H9 (cell line): ENCODE measurements around the gene WAC. TPM values are rescaled to one million over a fixed set of nuclear protein-coding genes. Genes with fewer than 3 reads are reported as not detected.

Experiments
- DNase-seq: peaks from one replicate; pipeline ENCODE4 v3.0.0-alpha.2; 2017
- H2AFZ ChIP-seq: one replicate; pipeline ENCODE4 v1.6.1; 2013; ENCODE audit warnings: mild to moderate bottlenecking, low read length, control low read depth, moderate library complexity
- H2AK5ac ChIP-seq: 2 replicates; pipeline ENCODE4 v1.6.1; 2013; ENCODE audit warnings: low read length, control low read depth, mixed read lengths; ENCODE audit not compliant: insufficient read length
- H2BK120ac ChIP-seq: one replicate; pipeline ENCODE4 v1.6.1; 2013; ENCODE audit warnings: low read depth, mild to moderate bottlenecking, low read length, control low read depth, inconsistent platforms; ENCODE audit not compliant: poor library complexity, severe bottlenecking
- H2BK12ac ChIP-seq: 2 replicates; pipeline ENCODE4 v1.6.1; 2013; ENCODE audit warnings: low read length, control low read depth, mixed read lengths, low read depth; ENCODE audit not compliant: insufficient read length
- H2BK15ac ChIP-seq: 2 replicates; pipeline ENCODE4 v1.6.1; 2013; ENCODE audit warnings: low read depth, low read length, control low read depth
- H2BK20ac ChIP-seq: one replicate; pipeline ENCODE4 v1.6.1; 2013; ENCODE audit warnings: low read depth, mild to moderate bottlenecking, low read length, control low read depth, inconsistent platforms; ENCODE audit not compliant: poor library complexity, severe bottlenecking
- H2BK5ac ChIP-seq: 2 replicates; pipeline ENCODE4 v1.6.1; 2013; ENCODE audit warnings: low read length, control low read depth, mixed read lengths; ENCODE audit not compliant: insufficient read length
- H3K14ac ChIP-seq: 2 replicates; pipeline ENCODE4 v1.6.1; 2013; ENCODE audit warnings: low read length, control low read depth; ENCODE audit not compliant: insufficient read depth
- H3K18ac ChIP-seq: 2 replicates; pipeline ENCODE4 v1.6.1; 2013; ENCODE audit warnings: low read depth, mild to moderate bottlenecking, mixed read lengths, low read length, control low read depth; ENCODE audit not compliant: insufficient read length
- H3K23ac ChIP-seq: 2 replicates; pipeline ENCODE4 v1.6.1; 2013; ENCODE audit warnings: low read length, control low read depth, mixed read lengths, low read depth; ENCODE audit not compliant: insufficient read length
- H3K23me2 ChIP-seq: 2 replicates; pipeline ENCODE4 v1.6.1; 2013; ENCODE audit warnings: low read depth, mild to moderate bottlenecking, mixed read lengths, low read length, control low read depth; ENCODE audit not compliant: insufficient read length, poor library complexity, severe bottlenecking
- H3K27ac ChIP-seq: 2 replicates; pipeline ENCODE4 v1.5.1; 2013; ENCODE audit warnings: low read length, control low read depth, mixed read lengths, low read depth; ENCODE audit not compliant: insufficient read length
- H3K27me3 ChIP-seq: 2 replicates; pipeline ENCODE4 v1.6.1; 2013; ENCODE audit warnings: low read length, control low read depth, inconsistent platforms; ENCODE audit not compliant: insufficient read depth
- H3K4ac ChIP-seq: 2 replicates; pipeline ENCODE4 v1.6.1; 2013; ENCODE audit warnings: low read depth, mild to moderate bottlenecking, control low read depth, inconsistent platforms, low read length, moderate library complexity
- H3K4me1 ChIP-seq: 2 replicates; pipeline ENCODE4 v1.6.1; 2013; ENCODE audit warnings: low read length, control low read depth, inconsistent platforms; ENCODE audit not compliant: insufficient read depth
- H3K4me2 ChIP-seq: 2 replicates; pipeline ENCODE4 v1.6.1; 2013; ENCODE audit warnings: low read length, control low read depth, mixed read lengths; ENCODE audit not compliant: insufficient read length, insufficient read depth
- H3K56ac ChIP-seq: 2 replicates; pipeline ENCODE4 v1.6.1; 2013; ENCODE audit warnings: low read depth, mild to moderate bottlenecking, mixed read lengths, low read length, control low read depth; ENCODE audit not compliant: insufficient read length
- H3K79me1 ChIP-seq: 2 replicates; pipeline ENCODE4 v1.6.1; 2013; ENCODE audit warnings: low read depth, mild to moderate bottlenecking, moderate library complexity, low read length, control low read depth, inconsistent platforms; ENCODE audit not compliant: insufficient read depth, poor library complexity, severe bottlenecking
- H3K79me2 ChIP-seq: 2 replicates; pipeline ENCODE4 v1.6.1; 2013; ENCODE audit warnings: low read length, control low read depth, inconsistent platforms; ENCODE audit not compliant: insufficient read depth
- H3K9ac ChIP-seq: 2 replicates; pipeline ENCODE4 v1.6.1; 2013; ENCODE audit warnings: low read length, control low read depth, mixed read lengths; ENCODE audit not compliant: insufficient read length; ENCODE audit errors: extremely low read depth
- H3K9me3 ChIP-seq: one replicate; pipeline ENCODE4 v1.6.1; 2013; ENCODE audit warnings: low read depth, low read length, inconsistent platforms; ENCODE audit not compliant: control insufficient read depth
- H3T11ph ChIP-seq: one replicate; pipeline ENCODE4 v1.6.1; 2013; ENCODE audit warnings: mild to moderate bottlenecking, low read length, control low read depth, inconsistent platforms
- H4K20me1 ChIP-seq: one replicate; pipeline ENCODE4 v1.6.1; 2013; ENCODE audit not compliant: control insufficient read depth, insufficient read length, insufficient read depth
- H4K5ac ChIP-seq: 2 replicates; pipeline ENCODE4 v1.6.1; 2013; ENCODE audit warnings: low read depth, mild to moderate bottlenecking, mixed read lengths, low read length, control low read depth; ENCODE audit not compliant: insufficient read length
- H4K8ac ChIP-seq: replicated peaks from 2 replicates; pipeline ENCODE4 v1.6.1; 2013; ENCODE audit warnings: low read length, control low read depth, mixed read lengths, low read depth; ENCODE audit not compliant: insufficient read length
- H4K91ac ChIP-seq: 2 replicates; pipeline ENCODE4 v1.6.1; 2013; ENCODE audit warnings: low read depth, mild to moderate bottlenecking, moderate library complexity, mixed read lengths, low read length, control low read depth; ENCODE audit not compliant: insufficient read length
- H3K27ac Mint-ChIP-seq, 3 experiments: 2 replicates in 2 of 3; 3 replicates in 1 of 3; pipeline ENCODE4 v1.8.0; 2020 to 2021; ENCODE audit warnings: mixed read lengths in 3 of 3, mild to moderate bottlenecking in 1 of 3, moderate library complexity in 1 of 3
- H3K27me3 Mint-ChIP-seq: 2 replicates; pipeline ENCODE4 v1.8.0; 2021; ENCODE audit warnings: low read depth, mild to moderate bottlenecking, moderate library complexity, mixed read lengths
- H3K36me3 Mint-ChIP-seq, 3 experiments: 2 replicates in 2 of 3; 3 replicates in 1 of 3; pipeline ENCODE4 v1.8.0; 2020 to 2021; ENCODE audit warnings: low read depth in 3 of 3, mixed read lengths in 3 of 3; ENCODE audit not compliant: insufficient read depth in 1 of 3
- H3K4me1 Mint-ChIP-seq, 2 experiments: 2 replicates each; pipeline ENCODE4 v1.8.0; 2020; ENCODE audit warnings: mixed read lengths in 2 of 2
- H3K4me3 Mint-ChIP-seq, 2 experiments: 2 replicates in 1 of 2; 3 replicates in 1 of 2; pipeline ENCODE4 v1.8.0; 2020 to 2021; ENCODE audit warnings: mild to moderate bottlenecking in 2 of 2, mixed read lengths in 2 of 2, moderate library complexity in 1 of 2
- H3K9me3 Mint-ChIP-seq, 2 experiments: 2 replicates in 1 of 2; 3 replicates in 1 of 2; pipeline ENCODE4 v1.8.0; 2020; ENCODE audit warnings: mild to moderate bottlenecking in 2 of 2, mixed read lengths in 2 of 2, moderate library complexity in 1 of 2
- WGBS: extraction: QIAGEN DNeasy Blood & Tissue Kit; methylation state at CpG from one replicate; pipeline ENCODE4 v1.1.7; 2013; ENCODE audit warnings: missing lambda C conversion rate, low lambda C conversion rate, mixed read lengths; ENCODE audit not compliant: insufficient read length; ENCODE audit errors: extremely low coverage; 5-methylcytosine and 5-hydroxymethylcytosine counted together
- total RNA-seq: library from RNA; stranded (reverse); gene quantifications from 2 replicates; pipeline ENCODE4 v1.2.1, GENCODE V29; 2021
- TF ChIP-seq, protein P1 (sequence below): fragments of 200-600 bp; sonication (generic); conservative IDR thresholded peaks from 3 replicates; pipeline ENCODE4 v1.8.0; 2021; ENCODE audit warnings: antibody characterized with exemption, mild to moderate bottlenecking

Gene WAC
- total RNA-seq, 1 experiment from 2014 or later = 130 TPM

DNA sequence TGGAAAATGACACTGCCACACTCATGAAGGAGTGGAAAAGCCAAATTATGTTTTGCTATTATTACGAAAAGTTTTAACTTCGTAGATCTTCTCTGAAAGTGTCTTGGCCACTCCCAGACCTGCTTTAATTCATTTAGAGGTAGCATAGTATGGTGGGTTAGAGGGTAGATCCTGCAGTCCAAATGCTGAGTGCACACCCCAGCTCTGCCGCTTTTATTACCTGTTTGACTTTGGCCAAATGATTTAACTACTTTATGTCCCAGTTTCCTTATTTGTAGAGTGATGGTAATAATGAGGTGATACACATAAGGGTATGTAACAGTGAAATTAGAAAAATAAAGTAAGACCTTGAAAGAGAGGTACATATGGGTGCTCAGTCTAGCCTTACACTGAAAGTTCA, 23.6 kb upstream of the WAC start:
- Histone ChIP-seq H3K14ac (no peak overlapping the region), H3K9ac (no peak overlapping the region), H4K91ac (no peak overlapping the region), H4K20me1 (no peaks in the 10 kb centered on the region), H2AK5ac (no peak overlapping the region), H3K27me3 (no peaks in the 10 kb centered on the region), H3K23ac (no peak overlapping the region), H3K79me1 (no peaks in the 10 kb centered on the region), H3K4me1 (no peaks in the 10 kb centered on the region), H3K9me3 (no peaks in the 10 kb centered on the region), H4K8ac (no peak overlapping the region), H3K23me2 (no peaks in the 10 kb centered on the region), H3K27ac (no peak overlapping the region), H4K5ac (no peak overlapping the region), H3K56ac (no peak overlapping the region), H3T11ph (no peak overlapping the region), H2AFZ (no peak overlapping the region), H3K18ac (no peak overlapping the region), H3K4ac (no peak overlapping the region), H2BK5ac (no peak overlapping the region), H2BK20ac (no peak overlapping the region), H2BK120ac (no peak overlapping the region), H3K79me2 (no peaks in the 10 kb centered on the region), H2BK15ac (no peak overlapping the region), H2BK12ac (no peak overlapping the region), H3K4me2 (no peak overlapping the region)
- H3K4me3 Mint-ChIP-seq = no peak overlapping the region
- no peak overlapping the region for H3K27ac Mint-ChIP-seq
- TF ChIP-seq, protein P1, sequence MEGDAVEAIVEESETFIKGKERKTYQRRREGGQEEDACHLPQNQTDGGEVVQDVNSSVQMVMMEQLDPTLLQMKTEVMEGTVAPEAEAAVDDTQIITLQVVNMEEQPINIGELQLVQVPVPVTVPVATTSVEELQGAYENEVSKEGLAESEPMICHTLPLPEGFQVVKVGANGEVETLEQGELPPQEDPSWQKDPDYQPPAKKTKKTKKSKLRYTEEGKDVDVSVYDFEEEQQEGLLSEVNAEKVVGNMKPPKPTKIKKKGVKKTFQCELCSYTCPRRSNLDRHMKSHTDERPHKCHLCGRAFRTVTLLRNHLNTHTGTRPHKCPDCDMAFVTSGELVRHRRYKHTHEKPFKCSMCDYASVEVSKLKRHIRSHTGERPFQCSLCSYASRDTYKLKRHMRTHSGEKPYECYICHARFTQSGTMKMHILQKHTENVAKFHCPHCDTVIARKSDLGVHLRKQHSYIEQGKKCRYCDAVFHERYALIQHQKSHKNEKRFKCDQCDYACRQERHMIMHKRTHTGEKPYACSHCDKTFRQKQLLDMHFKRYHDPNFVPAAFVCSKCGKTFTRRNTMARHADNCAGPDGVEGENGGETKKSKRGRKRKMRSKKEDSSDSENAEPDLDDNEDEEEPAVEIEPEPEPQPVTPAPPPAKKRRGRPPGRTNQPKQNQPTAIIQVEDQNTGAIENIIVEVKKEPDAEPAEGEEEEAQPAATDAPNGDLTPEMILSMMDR = no peak
- no peaks in the 10 kb centered on the region; a peak in 1 of 4 replicates for H3K4me1 Mint-ChIP-seq
- H3K9me3 Mint-ChIP-seq = no peaks in the 10 kb centered on the region
- no peaks in the 10 kb centered on the region for H3K27me3 Mint-ChIP-seq
- DNase-seq = no peak
- WGBS = no CpG with 5 or more reads among the region's 3 CpGs
- no peaks in the 10 kb centered on the region for H3K36me3 Mint-ChIP-seq
